Psoas muscle (tissue), 8 donors: ENCODE results near the gene DISP3. TPM values are rescaled to one million over a fixed set of nuclear protein-coding genes. Genes with fewer than 3 reads are reported as not detected.

Experiments
- ATAC-seq, 4 donors: fragments of 200-7000 bp; cut with Tn5 transposase; one replicate each; pipeline ENCODE4 v1.9.1; 2020; ENCODE audit warnings: moderate library complexity in 3 of 4, mild to moderate bottlenecking in 2 of 4
- DNase-seq, 2 donors: peaks; one replicate each; pipeline ENCODE4 v3.0.0-alpha.2; 2020
- H3K27ac ChIP-seq: fragments of 200-600 bp; one replicate; pipeline ENCODE4 v1.8.0; 2022
- H3K27me3 ChIP-seq, 3 donors: fragments of 200-600 bp in 1 of 3; one replicate each; pipeline versions ENCODE4 v1.6.1 to v1.8.0; 2013 to 2022; ENCODE audit warnings: low read length in 2 of 3, mild to moderate bottlenecking in 2 of 3, moderate library complexity in 1 of 3; ENCODE audit not compliant: insufficient read depth in 3 of 3
- H3K36me3 ChIP-seq, 2 donors: fragments of 200-600 bp in 1 of 2; one replicate each; pipeline versions ENCODE4 v1.6.1 to v1.8.0; 2013 to 2022; ENCODE audit warnings: low read depth in 1 of 2, mild to moderate bottlenecking in 1 of 2, moderate library complexity in 1 of 2; ENCODE audit not compliant: insufficient read depth in 1 of 2
- H3K4me1 ChIP-seq: fragments of 200-600 bp; one replicate; pipeline ENCODE4 v1.8.0; 2022
- H3K4me3 ChIP-seq: fragments of 200-600 bp; one replicate; pipeline ENCODE4 v1.8.0; 2022; ENCODE audit warnings: mild to moderate bottlenecking
- H3K9me3 ChIP-seq: fragments of 200-600 bp; one replicate; pipeline ENCODE4 v1.8.0; 2022
- WGBS, 3 donors: extraction: QIAGEN DNeasy Blood & Tissue Kit; methylation state at CpG; one replicate each; pipeline versions ENCODE4 v1.1.6 to v1.1.7; 2013; 5-methylcytosine and 5-hydroxymethylcytosine counted together
- intact Hi-C, 2 donors: fragments of 100-400 bp; cut with DNase I; formaldehyde crosslinking; loops; one replicate each; pipeline versions ENCODE4 v1.11.0 to v1.14.2; 2022
- polyA plus RNA-seq, 3 donors: library from polyadenylated mRNA; stranded (reverse); fragments of 200-250 nt; gene quantifications; one replicate each; pipeline ENCODE4 v1.2.3, GENCODE V29; 2013
- total RNA-seq, 4 donors: library from RNA; stranded (reverse); fragmentation: NEBNext Ultra II Directional in 2 of 4; extraction: Animal tissue kit (Norgen Biotek cat#: 25700) in 2 of 4; gene quantifications; one replicate each; pipeline versions ENCODE4 v1.2.1 to v1.2.4, GENCODE V29; 2021 to 2023
- TF ChIP-seq, protein P1 (sequence below): fragments of 200-600 bp; IDR thresholded peaks from one replicate; pipeline ENCODE4 v1.8.0; 2022; ENCODE audit warnings: antibody characterized with exemption
- donor health status: healthy with polysubstance abuse.
- donor health status: DM: no; HTN: no; CAD: no; lungs with moderate emphysema.
- donor health status: Bipolar disorder and iron deficiency.
- donor health status: healthy.
- donor health status: DM: yes; HTN: yes; CAD: no.
- donor health status: DM: no; HTN: no; CAD: no.
- donor health status: DM: no; HTN: no; CAD: no.
- donor health status: DM: yes; HTN: yes; CAD: no.

The DISP3 gene
- total and polyA plus RNA-seq, 7 donors, result 0.01 to 0.04 (median 0.02) TPM; not detected in 3

DNA sequence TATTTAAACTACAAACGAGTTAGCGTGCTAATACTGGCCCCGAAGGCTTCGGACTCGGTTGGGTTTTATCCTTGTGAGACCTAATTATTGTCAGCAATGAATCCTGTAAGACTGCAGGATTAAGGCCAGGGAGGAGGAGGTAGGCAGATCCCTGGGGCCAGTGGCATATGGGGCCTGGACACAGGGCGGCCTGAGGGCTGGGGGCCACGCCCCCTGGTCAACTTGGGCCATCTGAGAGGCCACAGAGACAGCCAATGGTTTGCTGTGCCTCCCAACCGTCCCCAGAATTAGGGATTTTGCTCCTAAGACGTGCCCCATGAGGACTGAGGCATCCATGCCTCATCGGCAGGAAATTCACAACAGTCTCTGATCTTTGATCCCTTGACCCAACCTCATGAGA lies 31.1 kb upstream of the DISP3 start:
- Histone ChIP-seq H3K27ac (no peak overlapping the region), H3K27me3 (peaks cover 0 to 69% (median 12%) of the 10 kb centered on the region in 3 donors), H3K9me3 (no peaks in the 10 kb centered on the region), H3K4me3 (no peak overlapping the region), H3K36me3 (no peaks in the 10 kb centered on the region), H3K4me1 (no peaks in the 10 kb centered on the region)
- ATAC-seq (no peak), DNase-seq (no peak)
- intact Hi-C loops, result no loop called here
- whole genome bisulfite sequencing, 3 donors, result 54 to 68% (median 61%) methylated on average over 10 of the region's 10 CpGs
- TF ChIP-seq, protein P1, sequence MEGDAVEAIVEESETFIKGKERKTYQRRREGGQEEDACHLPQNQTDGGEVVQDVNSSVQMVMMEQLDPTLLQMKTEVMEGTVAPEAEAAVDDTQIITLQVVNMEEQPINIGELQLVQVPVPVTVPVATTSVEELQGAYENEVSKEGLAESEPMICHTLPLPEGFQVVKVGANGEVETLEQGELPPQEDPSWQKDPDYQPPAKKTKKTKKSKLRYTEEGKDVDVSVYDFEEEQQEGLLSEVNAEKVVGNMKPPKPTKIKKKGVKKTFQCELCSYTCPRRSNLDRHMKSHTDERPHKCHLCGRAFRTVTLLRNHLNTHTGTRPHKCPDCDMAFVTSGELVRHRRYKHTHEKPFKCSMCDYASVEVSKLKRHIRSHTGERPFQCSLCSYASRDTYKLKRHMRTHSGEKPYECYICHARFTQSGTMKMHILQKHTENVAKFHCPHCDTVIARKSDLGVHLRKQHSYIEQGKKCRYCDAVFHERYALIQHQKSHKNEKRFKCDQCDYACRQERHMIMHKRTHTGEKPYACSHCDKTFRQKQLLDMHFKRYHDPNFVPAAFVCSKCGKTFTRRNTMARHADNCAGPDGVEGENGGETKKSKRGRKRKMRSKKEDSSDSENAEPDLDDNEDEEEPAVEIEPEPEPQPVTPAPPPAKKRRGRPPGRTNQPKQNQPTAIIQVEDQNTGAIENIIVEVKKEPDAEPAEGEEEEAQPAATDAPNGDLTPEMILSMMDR, result no peak

DNA sequence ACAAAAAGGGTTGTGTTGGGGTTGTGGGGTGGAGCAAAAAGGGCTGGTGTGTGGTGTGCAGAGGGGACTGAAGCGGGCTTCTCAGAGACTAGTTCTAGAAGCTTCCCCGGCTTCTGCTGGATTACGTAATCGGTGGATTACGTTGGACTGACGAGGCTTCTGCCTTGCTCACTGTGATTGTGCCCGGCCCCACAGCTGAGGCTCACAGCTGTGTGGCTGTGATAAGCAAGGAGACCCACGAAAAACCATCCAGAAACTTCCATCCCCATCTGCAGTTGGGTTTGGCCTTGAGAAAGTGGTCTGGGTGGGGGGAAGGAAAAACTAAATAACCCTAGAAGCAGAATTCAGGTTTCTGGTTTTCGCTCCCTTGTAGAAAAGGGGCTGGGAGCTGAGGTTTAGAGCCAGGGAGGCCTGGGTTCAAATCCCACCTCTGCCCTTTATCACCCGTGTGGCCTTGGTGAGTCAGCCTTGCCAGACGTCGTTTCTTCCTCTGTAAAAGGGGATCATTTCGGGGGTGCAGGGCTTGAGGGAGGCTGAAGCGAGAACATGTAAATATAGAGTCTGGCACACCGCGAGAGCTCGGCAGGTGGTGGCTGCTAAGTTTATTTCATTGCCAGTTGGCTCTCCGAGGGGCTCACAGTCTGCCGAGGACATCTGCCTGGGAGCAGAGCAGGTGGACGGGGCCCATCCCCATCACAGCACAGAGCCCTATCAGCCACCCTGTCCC lies 30.4 kb upstream of the DISP3 start:
- ATAC-seq (no peak), DNase-seq (no peak)
- H3K27ac ChIP-seq, result no peak overlapping the region
- no peaks in the 10 kb centered on the region for H3K36me3 ChIP-seq
- H3K9me3 ChIP-seq, result no peaks in the 10 kb centered on the region
- 36 to 46% (median 44%) methylated on average over 20 of the region's 20 CpGs for WGBS, 3 donors
- H3K4me1 ChIP-seq, result no peaks in the 10 kb centered on the region
- peaks cover 0 to 68% (median 9%) of the 10 kb centered on the region in 3 donors for H3K27me3 ChIP-seq
- intact Hi-C loops, result no loop called here
- no peak overlapping the region for H3K4me3 ChIP-seq
- TF ChIP-seq, protein P1, result no peak

DNA sequence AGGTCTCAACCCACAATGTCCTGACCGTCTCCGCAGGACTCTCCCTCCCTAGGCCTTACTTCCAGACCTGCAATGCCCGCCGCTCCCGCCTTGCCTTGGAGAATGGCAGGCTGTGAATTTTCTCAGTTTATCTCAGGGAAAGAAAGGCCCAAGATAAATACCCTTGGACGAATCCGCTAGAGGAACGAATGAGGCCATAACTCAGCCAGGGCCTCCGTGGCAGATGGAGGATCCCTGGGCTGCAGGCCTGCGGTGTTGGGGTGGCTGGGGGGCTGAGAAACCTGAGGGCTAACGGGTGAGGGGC lies 29.9 kb upstream of the DISP3 start:
- DNase-seq, result no peak
- 40 to 44% (median 42%) methylated on average over 11 of the region's 11 CpGs for WGBS, 3 donors
- TF ChIP-seq, protein P1, result no peak
- H3K9me3 ChIP-seq, result no peaks in the 10 kb centered on the region
- H3K27ac ChIP-seq, result no peak overlapping the region
- ATAC-seq, result no peak
- intact Hi-C loops, result no loop called here
- peaks cover 0 to 68% (median 9%) of the 10 kb centered on the region in 3 donors for H3K27me3 ChIP-seq
- no peaks in the 10 kb centered on the region for H3K4me1 ChIP-seq
- H3K4me3 ChIP-seq, result no peak overlapping the region
- no peaks in the 10 kb centered on the region for H3K36me3 ChIP-seq

DNA sequence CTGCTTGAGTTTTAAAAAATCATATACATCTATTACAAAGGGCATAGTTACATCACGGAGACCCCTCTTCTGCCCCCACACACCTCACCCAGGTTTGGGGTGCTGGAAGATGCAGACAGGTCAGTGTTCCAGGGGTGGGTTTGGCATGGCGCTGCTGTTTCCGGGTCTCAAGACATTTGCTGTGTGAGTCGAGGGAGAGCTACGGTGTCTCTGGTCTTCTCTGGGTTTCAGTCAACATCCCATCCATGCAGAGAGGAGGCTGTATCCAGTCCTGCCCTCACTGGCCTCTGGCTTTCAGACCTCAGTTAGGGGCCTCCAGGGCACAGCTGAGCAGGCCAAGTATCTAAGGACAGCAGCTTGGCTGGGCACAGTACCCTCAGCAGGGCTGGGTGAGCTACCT lies 28.6 kb upstream of the DISP3 start:
- 90 to 93% (median 91%) methylated on average over 5 of the region's 5 CpGs for WGBS, 3 donors
- ATAC-seq (no peak), DNase-seq (no peak)
- Histone ChIP-seq H3K27me3 (peaks cover 0 to 69% (median 10%) of the 10 kb centered on the region in 3 donors), H3K4me3 (no peak overlapping the region), H3K36me3 (no peaks in the 10 kb centered on the region), H3K9me3 (no peaks in the 10 kb centered on the region), H3K27ac (no peak overlapping the region), H3K4me1 (no peaks in the 10 kb centered on the region)
- TF ChIP-seq, protein P1, result no peak
- intact Hi-C loops, result no loop called here
